Measurements from ENCODE around the gene BRIP1. TPM values are rescaled to one million over a fixed set of nuclear protein-coding genes. Genes with fewer than 3 reads are reported as not detected.

BRIP1 gene
- total RNA-seq, 1 experiment from 2014 or later, result 13.8 TPM

GRCh38 chr17:61817452-61817851, 45.9 kb downstream of the BRIP1 start (continued):
- TF ChIP-seq PREB (CRISPR knock-in tag; IDR thresholded peaks at IDR 0.05; ENCODE audit: borderline replicate concordance), result no peak
- TF ChIP-seq, protein P1, sequence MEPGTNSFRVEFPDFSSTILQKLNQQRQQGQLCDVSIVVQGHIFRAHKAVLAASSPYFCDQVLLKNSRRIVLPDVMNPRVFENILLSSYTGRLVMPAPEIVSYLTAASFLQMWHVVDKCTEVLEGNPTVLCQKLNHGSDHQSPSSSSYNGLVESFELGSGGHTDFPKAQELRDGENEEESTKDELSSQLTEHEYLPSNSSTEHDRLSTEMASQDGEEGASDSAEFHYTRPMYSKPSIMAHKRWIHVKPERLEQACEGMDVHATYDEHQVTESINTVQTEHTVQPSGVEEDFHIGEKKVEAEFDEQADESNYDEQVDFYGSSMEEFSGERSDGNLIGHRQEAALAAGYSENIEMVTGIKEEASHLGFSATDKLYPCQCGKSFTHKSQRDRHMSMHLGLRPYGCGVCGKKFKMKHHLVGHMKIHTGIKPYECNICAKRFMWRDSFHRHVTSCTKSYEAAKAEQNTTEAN (CRISPR knock-in tag; IDR thresholded peaks at IDR 0.05), result no peak

GRCh38 chr17:61816538-61816937, 46.8 kb downstream of the BRIP1 start:
- Mint-ChIP-seq H3K4me3 (no peak overlapping the region), H3K27me3 (ENCODE audit: low read depth) (no peaks in the 10 kb centered on the region), H3K27ac (no peak overlapping the region; the same call in 1 of the 2 replicates), H3K36me3 (peaks cover 10% of the 10 kb centered on the region), H3K9me3 (peaks cover 4% of the 10 kb centered on the region), H3K4me1 (peaks cover 9% of the 10 kb centered on the region)
- no peak for DNase-seq (ENCODE audit: low spot score)
- ChIA-PET POLR2A (no interaction called here), CTCF (no interaction called here)
- TF ChIP-seq ZBTB21 (CRISPR knock-in tag; IDR thresholded peaks at IDR 0.05; ENCODE audit: borderline replicate concordance) (no peak), TP53 (CRISPR knock-in tag; IDR thresholded peaks at IDR 0.05) (no peak), ZNF425 (CRISPR knock-in tag; conservative IDR thresholded peaks at IDR 0.05) (no peak), PREB (CRISPR knock-in tag; IDR thresholded peaks at IDR 0.05; ENCODE audit: borderline replicate concordance) (no peak), TEAD1 (CRISPR knock-in tag; IDR thresholded peaks at IDR 0.05) (no peak)
- TF ChIP-seq, protein P2, sequence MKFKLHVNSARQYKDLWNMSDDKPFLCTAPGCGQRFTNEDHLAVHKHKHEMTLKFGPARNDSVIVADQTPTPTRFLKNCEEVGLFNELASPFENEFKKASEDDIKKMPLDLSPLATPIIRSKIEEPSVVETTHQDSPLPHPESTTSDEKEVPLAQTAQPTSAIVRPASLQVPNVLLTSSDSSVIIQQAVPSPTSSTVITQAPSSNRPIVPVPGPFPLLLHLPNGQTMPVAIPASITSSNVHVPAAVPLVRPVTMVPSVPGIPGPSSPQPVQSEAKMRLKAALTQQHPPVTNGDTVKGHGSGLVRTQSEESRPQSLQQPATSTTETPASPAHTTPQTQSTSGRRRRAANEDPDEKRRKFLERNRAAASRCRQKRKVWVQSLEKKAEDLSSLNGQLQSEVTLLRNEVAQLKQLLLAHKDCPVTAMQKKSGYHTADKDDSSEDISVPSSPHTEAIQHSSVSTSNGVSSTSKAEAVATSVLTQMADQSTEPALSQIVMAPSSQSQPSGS (CRISPR knock-in tag; IDR thresholded peaks at IDR 0.05; ENCODE audit: borderline replicate concordance, low read depth), result no peak
- ATAC-seq, result no peak

DNA sequence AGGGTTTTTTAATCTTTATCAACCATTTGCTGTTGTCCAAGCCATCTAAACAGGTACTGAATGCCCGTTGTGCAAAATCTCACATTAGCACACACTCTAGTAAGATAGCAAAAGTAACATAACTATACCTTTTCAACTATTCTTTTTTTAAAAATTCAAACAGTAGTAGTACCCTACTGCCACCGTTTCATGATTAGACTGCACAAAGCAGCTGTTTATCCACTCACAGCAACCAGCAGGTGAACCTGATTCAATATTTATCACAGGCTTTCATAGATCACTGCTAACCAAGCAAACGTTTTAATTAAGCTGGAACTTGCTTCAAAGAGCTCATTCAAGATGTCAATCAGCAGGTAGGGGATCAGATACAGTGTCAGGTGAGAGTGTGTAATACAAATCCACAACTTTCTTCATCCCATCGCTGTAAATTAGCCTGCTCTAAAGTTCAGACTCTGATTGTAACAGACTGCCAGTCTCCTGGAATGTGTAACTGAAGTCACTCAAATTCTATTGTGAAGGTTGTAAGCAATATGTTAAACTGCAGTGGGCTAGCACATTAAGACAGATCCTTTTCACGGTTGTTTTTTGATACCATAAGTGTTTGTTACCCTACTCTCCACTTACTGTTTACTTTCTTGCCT, 47.3 kb downstream of the BRIP1 start:
- ATAC-seq (no peak), DNase-seq (ENCODE audit: low spot score) (no peak)
- H3K4me1 Mint-ChIP-seq, result peaks cover 9% of the 10 kb centered on the region
- H3K27ac Mint-ChIP-seq, result no peak overlapping the region
- no peak overlapping the region for H3K4me3 Mint-ChIP-seq
- POLR2A ChIA-PET, result no interaction called here
- CTCF ChIA-PET, result no interaction called here
- no peaks in the 10 kb centered on the region for H3K27me3 Mint-ChIP-seq (ENCODE audit: low read depth)
- H3K9me3 Mint-ChIP-seq, result 0 out of 2 replicates have a peak, but pooled peaks cover 2% of the 10 kb centered on the region
- H3K36me3 Mint-ChIP-seq, result peaks cover 7% of the 10 kb centered on the region
- TF ChIP-seq, protein P1 (CRISPR knock-in tag; IDR thresholded peaks at IDR 0.05), result no peak
- TF ChIP-seq, protein P3, sequence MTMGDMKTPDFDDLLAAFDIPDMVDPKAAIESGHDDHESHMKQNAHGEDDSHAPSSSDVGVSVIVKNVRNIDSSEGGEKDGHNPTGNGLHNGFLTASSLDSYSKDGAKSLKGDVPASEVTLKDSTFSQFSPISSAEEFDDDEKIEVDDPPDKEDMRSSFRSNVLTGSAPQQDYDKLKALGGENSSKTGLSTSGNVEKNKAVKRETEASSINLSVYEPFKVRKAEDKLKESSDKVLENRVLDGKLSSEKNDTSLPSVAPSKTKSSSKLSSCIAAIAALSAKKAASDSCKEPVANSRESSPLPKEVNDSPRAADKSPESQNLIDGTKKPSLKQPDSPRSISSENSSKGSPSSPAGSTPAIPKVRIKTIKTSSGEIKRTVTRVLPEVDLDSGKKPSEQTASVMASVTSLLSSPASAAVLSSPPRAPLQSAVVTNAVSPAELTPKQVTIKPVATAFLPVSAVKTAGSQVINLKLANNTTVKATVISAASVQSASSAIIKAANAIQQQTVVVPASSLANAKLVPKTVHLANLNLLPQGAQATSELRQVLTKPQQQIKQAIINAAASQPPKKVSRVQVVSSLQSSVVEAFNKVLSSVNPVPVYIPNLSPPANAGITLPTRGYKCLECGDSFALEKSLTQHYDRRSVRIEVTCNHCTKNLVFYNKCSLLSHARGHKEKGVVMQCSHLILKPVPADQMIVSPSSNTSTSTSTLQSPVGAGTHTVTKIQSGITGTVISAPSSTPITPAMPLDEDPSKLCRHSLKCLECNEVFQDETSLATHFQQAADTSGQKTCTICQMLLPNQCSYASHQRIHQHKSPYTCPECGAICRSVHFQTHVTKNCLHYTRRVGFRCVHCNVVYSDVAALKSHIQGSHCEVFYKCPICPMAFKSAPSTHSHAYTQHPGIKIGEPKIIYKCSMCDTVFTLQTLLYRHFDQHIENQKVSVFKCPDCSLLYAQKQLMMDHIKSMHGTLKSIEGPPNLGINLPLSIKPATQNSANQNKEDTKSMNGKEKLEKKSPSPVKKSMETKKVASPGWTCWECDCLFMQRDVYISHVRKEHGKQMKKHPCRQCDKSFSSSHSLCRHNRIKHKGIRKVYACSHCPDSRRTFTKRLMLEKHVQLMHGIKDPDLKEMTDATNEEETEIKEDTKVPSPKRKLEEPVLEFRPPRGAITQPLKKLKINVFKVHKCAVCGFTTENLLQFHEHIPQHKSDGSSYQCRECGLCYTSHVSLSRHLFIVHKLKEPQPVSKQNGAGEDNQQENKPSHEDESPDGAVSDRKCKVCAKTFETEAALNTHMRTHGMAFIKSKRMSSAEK (CRISPR knock-in tag; IDR thresholded peaks at IDR 0.05; ENCODE audit: borderline replicate concordance), result no peak
- TF ChIP-seq ZNF396 (CRISPR knock-in tag; IDR thresholded peaks at IDR 0.05; ENCODE audit: borderline replicate concordance), result no peak
- no peak for TF ChIP-seq ATF6 (CRISPR knock-in tag; IDR thresholded peaks at IDR 0.05)
- no peak for TF ChIP-seq ATF1 (CRISPR knock-in tag; IDR thresholded peaks at IDR 0.05)
- TF ChIP-seq, protein P4, sequence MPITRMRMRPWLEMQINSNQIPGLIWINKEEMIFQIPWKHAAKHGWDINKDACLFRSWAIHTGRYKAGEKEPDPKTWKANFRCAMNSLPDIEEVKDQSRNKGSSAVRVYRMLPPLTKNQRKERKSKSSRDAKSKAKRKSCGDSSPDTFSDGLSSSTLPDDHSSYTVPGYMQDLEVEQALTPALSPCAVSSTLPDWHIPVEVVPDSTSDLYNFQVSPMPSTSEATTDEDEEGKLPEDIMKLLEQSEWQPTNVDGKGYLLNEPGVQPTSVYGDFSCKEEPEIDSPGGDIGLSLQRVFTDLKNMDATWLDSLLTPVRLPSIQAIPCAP (CRISPR knock-in tag; IDR thresholded peaks at IDR 0.05), result no peak
- no peak for TF ChIP-seq CREM (CRISPR knock-in tag; IDR thresholded peaks at IDR 0.05)
- TF ChIP-seq, protein P5, sequence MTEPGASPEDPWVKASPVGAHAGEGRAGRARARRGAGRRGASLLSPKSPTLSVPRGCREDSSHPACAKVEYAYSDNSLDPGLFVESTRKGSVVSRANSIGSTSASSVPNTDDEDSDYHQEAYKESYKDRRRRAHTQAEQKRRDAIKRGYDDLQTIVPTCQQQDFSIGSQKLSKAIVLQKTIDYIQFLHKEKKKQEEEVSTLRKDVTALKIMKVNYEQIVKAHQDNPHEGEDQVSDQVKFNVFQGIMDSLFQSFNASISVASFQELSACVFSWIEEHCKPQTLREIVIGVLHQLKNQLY (CRISPR knock-in tag; IDR thresholded peaks at IDR 0.05), result no peak
